GM21619 (cell line): ENCODE measurements around the gene CIDEA.
"Not testable (repeated sequence)": the region's sequence is repeated elsewhere in the genome, so short reads cannot be mapped to it uniquely, and the experiment has no call there.

Experiments
- ATAC-seq: cut with Tn5 transposase; IDR thresholded peaks from one replicate; pipeline ENCODE4 v1.9.1; 2021; ENCODE audit not compliant: unreplicated experiment

CIDEA gene

DNA sequence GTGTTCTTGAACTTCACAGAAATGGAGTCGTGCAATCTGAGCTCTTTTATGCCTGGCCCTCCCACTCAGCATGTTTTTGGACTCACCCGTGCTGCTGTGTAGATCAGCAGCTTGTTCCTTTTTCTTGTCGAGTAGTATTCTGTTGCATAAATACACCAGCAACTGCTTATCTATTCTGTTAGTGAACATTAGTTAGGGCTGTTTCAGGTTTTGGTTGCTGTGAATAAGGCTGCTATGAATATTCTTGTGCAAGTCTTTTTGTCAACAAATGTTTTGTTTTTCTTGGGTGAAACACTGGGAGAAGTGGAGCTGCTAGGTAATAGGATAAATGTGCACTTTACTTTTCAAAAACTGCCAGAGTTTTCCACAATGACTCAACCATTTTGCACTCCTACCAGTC lies 15.3 kb upstream of the CIDEA start:
- ATAC-seq, result no peak

DNA sequence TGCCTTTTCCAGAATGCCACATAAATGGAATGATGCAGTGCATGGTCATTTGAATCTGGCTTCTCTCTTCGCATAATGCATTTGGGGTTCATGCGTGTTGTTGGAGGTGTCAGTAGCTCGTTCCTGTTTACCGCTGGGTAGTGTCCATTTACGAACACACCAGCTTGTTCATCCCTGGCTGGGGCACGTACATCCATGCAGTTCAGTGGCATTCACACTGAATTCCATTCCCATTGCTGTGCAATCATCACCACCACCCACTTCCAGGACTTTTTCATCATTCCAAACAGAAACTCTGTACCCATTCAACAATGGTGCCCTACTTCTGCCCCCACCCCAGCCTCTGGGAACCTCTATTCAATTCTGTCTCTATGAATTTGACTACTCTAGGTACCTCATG lies 14.7 kb upstream of the CIDEA start:
- no peak for ATAC-seq

DNA sequence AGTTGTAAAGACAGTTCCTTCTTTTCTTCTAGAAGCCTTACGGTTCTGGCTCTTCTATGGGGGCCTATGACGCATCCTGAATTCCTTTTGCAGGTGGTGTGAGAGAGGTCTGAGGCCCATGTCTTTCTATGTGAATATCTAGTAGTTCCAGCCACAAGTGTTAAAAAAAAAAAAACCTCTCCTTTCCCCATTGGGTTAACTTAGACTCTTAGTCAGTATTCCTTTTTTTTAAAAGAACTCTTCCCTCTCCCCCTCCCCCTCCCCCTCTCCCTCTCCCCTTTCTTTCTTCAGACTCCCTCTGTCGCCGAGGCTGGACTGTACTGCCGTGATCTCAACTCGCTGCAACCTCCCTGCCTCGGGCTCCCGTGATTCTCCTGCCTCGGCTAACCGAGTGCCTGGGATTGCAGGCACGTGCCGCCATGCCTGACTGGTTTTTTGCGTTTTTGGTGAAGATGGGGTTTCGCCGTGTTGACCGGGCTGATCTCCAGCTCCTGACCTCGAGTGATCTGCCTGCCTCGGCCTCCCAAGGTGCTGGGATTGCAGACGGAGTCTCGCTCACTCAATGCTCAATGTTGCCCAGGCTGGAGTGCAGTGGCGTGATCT lies 11.4 kb upstream of the CIDEA start:
- no peak for ATAC-seq

DNA sequence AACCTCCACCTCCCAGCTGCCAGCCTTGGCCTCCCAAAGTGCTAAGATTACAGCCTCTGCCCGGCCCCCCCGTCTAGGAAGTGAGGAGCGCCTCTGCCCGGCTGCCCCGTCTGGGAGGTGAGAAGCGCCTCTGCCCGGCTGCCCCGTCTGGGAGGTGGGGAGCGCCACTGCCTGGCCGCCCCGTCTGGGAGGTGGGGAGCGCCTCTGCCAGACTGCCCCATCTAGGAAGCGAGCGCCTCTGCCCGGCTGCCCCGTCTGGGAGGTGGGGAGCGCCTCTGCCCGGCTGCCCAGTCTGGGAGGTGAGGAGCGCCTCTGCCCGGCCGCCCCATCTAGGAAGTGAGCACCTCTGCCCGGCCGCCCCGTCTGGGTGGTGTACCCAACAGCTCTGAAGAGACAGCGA lies 10.9 kb upstream of the CIDEA start:
- ATAC-seq, result not testable (repeated sequence)

DNA sequence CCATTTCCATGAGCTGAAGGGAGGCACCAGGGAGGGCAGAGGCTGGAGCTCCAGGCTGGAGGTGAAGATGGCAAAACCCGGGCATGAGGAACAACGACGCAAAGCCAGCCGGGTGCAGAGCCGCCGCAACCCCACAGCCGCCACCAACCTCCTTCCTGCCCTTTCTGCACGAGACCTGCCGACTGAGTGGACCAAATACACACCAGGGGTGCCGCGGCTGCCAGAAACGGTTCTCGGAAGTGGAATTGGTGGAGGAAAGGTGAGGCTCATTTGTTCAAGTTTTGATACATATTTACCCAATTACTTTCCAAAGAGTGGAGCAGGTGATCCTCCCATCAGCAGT lies 8.4 kb upstream of the CIDEA start:
- no peak for ATAC-seq

DNA sequence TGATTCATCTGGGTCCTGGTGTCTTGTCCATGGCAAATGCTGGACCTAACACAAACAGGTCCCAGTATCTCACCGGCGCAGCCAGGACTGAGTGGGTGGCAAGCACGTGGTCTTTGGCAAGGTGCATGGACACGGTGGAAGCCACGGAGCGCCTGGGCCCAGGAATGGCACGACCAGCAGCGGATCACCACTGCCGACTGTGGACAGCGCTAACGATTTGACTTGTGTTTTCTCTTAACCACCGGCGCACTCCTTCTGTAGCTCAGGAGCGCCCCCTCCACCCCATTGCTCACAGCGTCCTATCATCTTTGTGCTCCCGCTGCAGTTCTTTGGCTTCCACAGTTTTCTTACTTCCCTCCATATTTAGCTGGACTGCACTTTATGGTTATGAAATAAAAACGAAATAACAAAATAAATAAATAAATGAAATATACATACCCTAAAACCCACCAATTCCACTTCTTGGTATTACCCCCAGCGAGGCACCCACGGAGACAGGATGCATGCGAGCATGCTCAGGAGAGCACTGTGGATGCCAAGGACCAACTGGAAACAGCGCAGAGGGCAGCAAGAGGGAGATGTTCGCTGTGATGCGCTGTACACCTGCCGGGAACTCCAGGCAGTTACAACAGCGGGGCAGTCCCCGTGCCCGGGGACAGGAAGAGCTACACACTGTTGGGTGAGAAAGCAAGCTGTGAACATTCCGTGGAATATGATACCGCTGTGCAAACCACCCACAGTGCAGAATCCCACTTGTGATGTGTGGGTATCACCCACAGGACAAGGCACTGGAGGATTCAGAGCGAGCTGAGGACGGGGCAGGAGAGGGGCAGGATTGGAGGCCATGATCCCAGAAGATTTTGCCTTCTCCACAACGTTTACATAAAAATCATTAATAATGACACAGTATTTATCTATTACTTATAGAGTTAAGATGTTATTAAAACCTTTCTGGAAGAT lies 7.0 kb upstream of the CIDEA start:
- ATAC-seq, result no peak

DNA sequence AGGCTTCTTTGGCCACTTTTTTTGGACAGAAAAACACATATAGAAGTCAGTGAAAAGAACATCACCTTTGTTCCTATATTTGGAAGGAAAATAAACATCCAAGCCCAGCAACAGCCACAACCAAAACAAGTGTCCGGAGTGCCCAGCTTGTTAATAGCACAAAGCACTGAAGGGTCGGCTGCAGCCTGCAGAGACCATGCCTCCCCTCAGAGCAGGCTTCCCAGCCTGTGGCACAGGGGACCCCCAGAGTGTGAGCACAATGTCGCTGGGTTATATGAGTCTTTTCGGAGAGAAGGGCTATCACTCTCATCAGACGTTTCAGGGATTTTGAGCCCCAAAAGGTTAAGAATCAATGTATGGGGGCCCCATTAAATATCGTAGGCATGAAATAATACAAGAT lies 6.2 kb upstream of the CIDEA start:
- no peak for ATAC-seq

DNA sequence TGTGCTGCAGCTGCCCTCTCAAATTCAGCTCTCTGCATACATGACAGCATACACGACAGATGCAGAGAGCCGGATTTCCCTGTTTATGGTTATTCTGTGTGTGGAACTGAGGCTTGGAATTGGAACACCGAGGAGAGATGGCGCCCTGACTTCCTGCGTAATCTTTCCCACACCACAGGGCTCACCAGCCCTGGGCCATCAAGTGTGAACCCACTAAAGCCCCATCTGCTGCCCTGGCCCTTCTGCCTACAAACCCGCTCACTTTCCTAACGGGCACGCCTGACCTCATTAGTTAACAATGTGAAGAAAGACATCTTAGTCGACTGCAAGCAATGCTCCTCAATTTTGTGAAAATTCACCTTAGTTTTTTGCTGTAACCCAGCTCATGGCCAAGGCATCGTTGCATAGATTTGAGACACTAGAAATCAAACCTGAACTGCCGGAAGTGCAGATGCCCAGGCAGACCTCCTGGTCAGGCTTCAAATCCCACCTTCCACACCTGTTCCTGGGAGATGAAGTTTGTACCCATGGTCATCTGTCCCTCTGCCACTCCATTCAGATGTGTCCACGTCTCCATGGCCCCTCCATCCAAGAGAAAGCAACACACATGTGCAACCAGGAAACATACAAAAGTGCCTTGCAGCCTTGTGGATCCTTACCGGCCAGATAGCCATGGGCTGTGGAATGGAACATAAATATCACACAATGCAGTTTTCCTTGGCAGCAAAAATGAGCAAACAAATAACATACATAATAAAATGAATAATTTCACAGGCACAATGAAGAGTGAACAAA lies 5.0 kb upstream of the CIDEA start:
- no peak for ATAC-seq

DNA sequence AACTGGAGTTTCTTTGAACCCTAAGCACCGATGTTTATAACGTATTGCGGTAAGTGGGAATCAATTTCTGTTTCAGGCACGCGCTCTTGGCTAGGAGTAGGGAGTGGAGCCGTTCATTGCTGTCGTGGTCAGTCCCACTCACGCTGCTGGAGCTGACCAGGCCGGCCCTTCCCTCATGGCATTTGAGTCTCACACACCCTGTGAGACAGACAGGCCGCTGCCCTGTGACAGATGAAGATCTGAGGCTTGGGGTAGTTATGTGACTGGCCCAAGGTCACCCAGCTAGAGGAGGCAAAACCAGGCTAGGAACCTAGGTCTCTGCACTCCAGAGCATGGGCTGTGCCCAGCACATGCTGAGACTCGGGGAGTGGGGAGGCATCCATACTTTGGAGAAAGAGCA lies 2.9 kb upstream of the CIDEA start:
- no peak for ATAC-seq

DNA sequence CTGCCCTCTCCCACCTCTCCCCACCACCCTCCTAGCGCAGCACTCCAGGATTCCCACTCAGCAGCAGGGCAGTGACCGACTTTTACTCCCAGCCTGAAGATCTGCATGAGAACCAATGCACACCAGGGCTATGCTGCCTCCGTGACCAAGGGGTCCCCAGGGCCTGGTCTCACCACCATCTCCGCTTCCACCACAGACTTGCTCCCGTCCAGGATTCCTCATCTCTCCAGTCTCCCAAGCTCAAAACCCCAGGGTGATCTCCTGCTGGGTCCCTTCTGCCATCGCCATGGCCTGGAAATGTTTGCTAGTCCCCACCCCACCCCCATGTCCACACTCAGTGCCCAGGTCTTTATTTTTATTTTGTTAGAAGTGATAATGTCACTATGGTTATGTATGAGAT lies 2.1 kb upstream of the CIDEA start:
- ATAC-seq, result no peak

DNA sequence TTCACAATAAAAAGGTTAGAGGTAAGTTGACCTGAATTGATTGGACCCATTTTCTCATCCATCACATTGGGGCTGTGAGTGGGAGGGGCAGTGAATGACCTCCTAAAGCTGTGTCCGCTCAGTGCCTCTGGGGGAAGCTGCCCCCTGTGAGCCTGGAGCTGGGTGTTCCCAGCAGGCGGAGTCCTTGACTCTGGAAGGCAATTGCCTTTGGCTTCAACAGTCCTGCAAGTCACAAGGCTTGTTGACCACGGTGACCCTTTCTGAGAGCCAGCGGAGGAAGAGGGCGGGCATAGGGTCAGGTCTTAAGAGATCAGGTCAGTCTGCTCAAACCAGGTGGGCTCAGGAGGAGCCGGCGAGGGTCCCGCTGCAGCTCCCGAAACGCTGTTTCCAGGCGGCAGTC lies 1.1 kb upstream of the CIDEA start:
- no peak for ATAC-seq

DNA sequence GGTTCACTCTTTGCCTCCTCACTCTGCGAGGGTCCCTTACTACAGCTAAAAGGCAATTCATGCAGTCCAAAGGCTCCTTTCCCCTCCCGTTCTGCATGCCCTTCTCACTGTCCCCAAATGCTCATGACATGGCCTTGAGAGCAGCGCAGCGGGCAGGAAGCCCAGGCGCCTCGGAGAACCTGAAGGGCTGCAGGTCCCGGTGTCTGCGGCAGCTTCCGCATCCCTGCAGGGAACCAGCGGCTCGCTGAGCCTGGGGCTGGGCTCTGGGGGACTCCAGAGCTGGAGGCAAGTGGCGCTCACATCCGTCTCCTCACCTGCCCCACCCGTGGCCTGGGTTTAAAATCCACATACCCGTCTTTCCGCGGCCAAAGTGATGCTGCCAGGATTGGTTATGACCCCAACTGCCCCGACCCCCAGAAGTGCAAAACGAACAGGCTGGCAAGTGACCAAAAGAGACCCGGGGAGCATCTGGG lies 462 bp upstream of the CIDEA start:
- no peak for ATAC-seq

DNA sequence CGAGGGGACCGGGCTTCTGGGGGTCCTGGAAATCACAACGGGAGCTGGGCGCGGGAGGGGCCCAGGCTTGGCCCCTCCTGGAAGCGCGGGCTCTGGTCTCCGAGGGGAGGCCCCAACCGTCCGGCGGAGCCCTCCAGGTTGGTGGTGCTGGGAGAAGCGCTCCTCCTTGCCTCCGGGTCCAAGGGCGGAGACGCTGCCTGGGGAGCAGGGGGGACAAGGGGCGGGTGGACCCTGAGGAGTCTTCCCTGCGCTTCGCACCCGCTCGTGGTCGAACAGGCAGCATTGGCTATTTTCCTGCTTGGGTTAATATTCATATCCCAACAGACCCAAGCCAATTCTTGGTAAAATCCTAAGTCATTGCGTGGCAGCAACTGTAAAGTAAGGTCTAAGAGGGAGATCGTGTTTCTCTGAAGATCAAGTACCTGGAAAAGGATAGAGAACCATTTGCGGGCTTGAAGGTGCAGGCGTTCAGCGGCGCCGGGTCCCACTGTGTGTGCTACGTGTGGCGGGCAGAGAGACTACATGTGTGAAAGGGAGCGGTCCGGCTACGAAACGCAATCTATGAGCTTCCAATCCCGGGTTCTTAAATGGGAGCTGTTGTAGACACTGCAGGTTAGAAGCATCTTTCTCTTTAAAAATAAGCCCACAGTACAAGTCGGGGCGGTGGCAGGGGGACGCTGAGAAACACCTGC lies 805 bp downstream of the CIDEA start:
- ATAC-seq, result no peak

DNA sequence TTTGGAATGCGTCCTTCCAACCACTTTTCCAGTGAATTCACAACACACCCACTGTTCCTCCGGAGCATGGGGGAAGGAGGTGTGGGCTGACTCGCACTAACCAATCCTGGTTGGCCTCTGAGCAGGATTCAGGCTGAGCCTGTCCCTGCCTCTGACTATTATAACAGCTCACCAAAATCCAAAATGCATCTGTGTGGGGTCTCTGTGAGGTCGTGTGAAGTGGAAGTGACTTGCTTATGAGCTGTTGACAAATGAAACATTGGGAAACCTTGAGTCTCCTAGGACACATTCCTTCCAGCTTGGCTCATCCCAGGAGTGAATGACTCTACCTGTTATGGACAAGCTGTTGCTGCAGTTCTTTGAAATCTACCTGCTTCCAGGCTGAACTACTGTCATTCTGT lies 1.5 kb downstream of the CIDEA start:
- ATAC-seq, result no peak

DNA sequence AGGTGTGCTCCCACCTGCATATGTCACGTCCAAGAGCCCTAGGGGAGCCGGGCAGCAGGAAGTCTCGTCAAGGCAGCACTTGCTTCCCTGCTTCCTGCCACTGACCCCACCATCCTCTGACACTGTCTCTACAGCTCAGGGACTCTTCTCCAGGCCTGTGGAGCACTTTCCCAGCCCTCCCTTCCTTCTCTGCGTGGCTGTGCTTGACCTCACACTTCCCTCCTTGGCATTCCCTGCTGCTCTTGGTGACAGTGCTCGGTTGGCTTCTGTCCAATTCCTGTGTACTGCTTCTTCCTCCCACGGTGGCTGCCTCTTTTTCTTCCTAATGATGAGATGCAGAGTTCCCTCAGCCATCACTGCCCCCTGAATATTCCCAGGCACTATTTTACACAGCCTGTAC lies 2.8 kb downstream of the CIDEA start:
- ATAC-seq, result no peak

DNA sequence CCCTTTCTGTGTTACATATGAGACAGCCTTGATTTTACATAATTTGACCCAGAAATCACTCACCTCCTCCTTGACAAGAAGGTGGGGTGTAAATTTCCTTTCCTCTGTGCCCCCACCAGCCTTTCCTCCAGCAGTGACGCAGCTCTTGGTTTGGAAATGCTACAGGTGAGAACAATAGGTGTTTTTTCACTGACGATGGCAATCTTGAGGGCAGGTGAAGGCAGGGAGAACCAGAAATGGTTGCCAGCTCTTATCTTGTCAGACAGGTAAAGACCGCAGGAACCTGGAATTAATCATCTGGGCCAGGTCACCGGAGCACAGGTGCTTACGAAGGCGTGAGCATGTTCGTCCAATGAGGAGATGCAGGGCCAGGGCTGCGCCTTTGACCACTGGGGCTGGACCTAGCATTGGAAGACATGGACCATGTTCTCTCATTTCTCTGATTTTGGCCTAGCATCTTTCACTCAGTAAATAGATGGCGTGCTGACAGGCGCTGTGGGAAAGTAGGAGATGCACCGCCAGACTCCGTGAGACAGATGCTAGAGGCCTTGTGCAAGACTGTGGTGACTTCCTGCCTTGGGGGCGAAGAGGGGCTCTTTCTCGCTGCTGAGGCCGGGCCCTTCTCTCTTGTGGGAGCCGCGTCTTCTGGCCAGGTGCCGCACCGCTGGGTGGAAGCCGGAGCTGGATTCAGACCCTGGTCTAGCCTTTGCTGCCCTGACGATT lies 4.0 kb downstream of the CIDEA start:
- no peak for ATAC-seq

DNA sequence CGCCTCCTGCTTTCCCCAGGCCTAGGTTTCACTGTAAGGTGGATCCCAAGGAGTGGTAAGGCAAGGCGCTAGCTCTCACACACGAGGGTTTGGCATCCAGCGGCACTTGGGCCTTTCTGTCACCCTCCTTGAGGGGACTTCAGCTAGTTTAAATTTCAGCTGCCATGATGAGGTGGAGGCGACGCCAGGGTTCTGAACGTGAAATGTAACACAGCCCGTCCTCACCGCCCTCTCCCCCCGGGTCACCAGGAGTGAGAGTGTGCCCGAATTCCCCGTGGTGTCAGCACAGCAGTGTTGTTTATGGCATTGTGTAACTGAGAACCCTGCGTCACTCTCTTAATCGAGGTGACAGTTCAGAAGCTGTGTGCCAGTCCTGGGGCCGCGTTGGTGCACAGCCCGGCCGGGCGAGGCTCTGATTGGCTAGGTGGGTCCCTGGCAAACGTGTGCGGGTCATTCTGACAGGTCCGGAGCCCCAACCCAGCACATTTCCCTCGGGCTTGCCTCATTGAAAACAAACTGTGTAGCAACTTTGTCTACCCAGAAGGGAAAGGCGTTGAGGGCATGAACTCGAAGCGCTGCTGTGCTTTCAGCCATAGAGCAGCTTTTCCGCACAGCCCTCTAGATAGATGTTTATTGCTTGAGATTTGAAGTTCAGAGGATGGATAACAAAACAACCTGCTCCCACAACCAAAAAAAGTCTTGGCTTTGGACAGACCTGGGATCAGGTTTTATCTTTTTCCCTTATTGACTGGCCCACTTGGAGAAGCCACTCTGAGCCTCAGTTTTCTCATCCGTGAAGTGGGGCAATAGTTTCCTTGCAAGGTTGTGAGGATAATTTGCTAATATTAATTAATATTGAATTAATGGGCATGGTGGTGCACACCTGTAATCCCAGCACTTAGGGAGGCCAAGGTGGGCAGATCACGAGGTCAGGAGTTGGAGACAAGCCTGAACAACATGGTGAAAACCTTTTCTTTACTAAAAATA lies 4.9 kb downstream of the CIDEA start:
- ATAC-seq, result no peak

DNA sequence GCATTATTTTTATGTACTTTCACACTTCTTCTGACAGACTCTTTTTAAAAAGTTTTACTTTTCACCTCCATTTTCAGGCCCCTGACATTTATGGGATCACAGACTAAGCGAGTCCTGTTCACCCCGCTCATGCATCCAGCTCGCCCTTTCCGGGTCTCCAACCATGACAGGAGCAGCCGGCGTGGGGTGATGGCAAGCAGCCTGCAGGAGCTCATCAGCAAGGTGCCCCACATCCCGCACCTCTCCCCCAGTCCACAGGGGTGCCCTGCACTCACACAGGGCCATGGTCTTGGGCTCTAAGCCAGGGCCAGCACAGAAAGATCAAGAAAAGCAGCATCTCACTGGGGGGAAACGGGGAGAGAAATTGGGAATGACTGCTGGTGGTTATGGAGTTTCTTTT lies 8.6 kb downstream of the CIDEA start:
- no peak for ATAC-seq

DNA sequence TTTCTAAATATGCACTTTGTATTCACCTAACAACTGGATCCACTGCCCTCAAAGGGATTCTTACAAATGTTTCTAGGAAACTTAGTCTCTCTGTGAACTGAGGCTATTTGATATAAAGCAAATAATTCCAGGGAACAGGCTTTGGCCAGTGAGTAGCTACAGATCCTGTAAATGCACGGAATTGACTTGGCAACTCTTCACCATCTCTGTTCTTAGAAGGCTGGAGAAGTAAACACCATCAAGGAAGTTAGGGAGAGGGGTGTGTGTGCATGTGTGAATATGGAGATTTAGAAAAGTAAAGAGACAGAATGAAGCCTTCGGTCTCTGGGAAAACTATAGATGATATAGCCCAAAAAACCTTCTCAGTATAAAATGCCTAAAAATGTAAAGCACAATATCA lies 10.7 kb downstream of the CIDEA start:
- no peak for ATAC-seq
